ENCODE measurements around the gene SNX5.

Gene SNX5

DNA sequence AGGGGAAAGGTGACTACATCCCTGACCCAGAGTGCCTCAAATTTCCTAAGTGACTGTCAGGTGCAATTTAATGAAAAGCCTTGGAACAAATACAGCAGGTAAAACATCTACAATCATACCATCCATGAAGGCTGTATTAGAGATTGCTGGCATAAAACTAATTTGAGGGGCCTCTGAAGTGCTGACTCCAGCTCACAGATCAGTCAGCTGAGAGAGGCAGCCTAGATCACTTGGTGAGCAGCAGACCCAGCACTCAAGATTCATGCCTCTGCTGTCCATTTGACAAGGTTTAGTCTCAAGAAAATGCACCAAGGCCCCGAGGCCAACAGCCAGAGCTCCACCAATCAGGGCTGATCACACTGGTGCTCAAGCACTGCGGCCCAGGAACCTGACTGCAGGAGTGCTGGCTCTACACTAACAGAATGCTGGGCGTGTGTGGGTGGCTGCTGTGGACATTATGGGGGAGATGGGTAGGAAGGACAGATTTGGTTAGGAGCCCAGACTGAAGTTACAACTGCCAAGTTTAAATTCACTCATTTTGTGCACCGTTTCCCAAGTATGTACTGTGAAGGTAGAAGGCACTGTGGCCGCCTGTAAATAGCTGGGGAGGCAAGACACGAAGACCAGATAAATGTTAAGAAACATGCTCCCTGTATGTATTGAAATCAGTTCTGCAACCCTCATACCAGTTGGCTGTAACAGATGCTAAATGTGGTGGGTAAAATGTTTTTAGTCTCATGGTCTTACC, 28.2 kb downstream of the SNX5 start:
- DNase-seq (ENCODE audit: low read depth, low spot score) = no peak

DNA sequence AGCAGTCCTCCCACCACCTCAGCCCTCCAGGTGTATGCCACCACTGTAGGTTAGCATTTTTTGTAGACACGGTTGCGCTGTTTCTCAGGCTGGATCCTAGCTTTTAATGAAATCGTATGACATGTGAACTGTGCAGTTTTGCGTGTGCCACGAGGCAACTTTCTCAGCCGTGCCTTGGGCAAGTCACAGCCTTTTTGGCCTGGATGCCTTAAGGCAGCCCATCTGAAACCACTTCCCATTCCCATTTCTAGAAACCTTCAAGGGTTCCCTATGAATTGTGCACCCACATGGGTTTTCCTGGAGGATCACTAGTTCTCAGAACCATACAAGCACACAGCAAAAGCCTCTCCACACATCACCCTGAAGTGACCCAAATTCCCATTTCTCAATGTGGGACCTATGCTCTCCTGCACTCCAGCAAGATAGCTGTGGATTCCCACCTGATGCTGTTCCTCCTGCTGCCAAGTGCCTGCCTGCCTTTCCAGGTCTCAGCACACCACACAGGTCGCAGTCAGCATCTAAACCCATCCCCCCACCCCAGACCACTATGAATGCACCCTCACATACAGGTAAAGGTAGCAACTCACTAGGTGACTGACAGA, 28.9 kb downstream of the SNX5 start:
- DNase-seq (ENCODE audit: low read depth, low spot score) = no peak

DNA sequence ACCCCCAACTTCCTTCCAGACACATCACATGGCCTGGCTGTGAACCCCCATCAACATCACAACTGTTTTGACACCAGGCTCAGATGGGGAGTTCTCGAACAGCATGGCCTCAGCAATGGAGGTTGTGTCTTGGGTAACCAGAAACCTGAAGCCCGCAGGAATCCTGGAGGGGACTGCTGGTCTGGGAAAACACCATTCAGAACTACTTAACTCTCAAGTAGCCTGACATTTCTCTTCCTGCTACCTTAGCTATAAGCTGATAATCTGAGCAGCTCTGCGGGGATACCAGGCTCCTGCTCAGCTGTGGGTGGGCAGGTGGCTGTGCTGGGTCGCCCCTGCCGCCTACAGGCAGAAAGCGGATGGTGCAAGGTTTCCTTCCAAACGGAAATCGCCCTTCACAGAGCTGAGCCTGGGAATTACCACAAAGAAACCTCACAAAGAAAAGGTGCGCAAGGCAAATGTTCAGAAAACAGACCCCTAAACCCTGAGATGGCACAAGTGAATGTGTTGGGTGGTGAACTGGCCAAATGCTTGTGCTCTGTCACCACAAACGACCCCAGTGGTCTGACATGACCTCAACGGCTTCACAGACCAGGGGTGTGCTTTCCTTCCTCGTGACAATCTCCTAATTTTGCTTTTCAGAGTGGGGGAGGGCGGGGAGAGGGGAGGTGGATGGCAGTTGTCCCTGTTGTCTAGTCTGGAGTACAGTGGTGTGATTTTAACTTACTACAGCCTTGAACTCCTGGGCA, 29.5 kb downstream of the SNX5 start:
- peak; percentile 9 for DNase-seq (ENCODE audit: low read depth, low spot score)

DNA sequence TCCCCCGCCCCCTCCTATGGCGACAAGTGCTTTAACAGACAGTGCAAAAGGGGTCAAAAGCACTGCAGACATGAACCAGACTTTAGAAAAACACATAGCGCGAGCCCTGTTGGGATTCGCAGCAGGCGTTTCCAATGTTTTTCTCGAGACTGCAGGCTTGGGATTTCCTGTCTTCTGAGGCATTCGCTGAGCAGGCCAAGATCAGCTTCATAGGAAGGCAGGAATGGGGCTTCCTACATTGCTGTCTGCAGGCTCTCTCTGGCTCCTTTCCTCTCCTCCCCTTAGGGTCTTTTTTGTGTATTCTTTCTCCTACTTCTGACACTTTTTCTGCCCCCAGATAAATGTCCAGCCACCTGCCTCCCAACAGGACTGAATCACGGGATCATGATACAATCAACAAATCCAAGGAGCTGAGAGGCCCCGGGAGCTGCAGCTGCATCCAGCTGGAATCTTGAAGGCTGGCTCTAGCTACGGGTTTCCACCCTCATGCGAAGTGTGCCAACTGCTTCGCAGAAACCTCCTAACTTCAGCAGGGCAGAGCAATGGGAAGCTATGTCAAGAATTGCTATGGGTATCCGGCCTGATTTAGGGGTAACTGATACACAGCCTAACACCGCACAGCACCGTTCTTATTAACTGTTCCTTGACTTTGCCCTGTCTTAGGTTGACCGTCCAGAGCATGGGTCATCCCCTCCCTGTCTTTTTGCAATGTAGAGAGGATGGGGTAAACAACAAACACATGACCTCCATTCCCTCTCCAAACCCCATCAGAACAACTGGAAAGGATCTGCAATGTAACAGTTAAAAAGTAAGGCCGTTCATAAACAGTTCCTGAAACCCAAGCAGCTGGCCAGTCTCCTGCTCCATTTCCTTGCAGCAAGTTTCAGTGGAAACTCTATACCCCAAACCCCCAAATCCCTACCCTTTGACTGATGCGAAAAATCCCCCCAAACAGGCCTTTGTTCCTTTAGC, 31.5 kb downstream of the SNX5 start:
- no peak for DNase-seq (ENCODE audit: low read depth, low spot score)

GRCh38 chr20:17936286-17936760, 32.3 kb downstream of the SNX5 start:
- DNase-seq (ENCODE audit: low read depth, low spot score) = no peak

DNA sequence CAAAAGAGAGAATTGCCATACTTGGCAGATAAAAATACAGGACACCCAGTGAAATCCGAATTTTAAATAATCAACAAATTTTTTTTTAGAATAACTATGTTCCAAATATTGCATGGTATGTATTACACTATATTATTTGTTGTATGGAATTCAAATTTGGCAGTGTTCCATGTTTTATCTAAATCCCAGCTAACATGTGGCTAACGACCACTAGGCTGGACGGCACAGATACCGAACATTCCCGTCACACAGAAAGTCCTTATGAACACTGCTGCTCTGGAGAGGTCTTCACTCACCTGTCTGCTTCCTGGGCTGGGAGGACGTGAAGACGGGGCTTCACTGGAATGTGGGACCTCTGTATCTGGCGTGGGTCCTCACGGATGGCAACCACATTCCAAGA, 32.8 kb downstream of the SNX5 start:
- no peak for DNase-seq (ENCODE audit: low read depth, low spot score)

- DNase-seq (ENCODE audit: low read depth, low spot score) = no peak
Observed at GRCh38 chr20:17935186-17935585, 33.4 kb downstream of the SNX5 start.

DNA sequence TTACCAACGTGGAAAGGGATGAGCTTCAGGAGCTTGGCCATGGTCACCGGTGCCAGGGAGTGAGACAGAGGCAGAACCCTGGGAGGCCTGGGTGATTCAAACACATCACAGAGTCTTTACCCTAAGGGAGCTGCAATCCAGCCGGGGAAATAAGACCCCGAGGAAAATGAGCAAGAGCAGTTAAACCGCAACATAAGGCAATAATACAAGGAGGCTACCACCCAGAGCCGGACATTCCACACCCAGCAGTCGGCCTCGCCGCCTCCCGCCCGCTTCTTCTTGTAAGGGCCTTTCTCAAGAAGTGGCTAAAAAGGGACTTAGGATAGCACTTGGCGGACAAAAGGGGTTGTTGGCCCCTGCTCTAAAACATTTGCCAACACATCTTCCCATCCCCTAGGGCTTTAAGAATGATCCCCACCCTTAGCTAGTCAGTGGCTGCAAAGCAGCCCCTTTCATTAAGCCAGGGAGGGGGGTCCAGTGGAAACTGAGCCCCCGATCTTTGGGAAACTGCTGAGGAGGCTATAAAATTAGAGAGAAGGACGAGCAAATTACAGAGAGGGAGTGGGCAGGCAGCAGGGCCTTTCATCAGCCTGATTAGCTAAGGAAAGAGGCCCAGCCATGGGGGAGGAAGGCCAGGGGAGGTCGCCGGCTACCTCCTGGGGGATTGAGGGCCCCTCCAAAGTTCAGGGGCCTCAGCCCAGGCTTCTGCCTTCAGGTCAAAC, 34.3 kb downstream of the SNX5 start:
- no peak for DNase-seq (ENCODE audit: low read depth, low spot score)

- no peak for DNase-seq (ENCODE audit: low read depth, low spot score)
Observed at GRCh38 chr20:17933711-17934110, 34.9 kb downstream of the SNX5 start.

- no peak for DNase-seq (ENCODE audit: low read depth, low spot score)
Observed at GRCh38 chr20:17933121-17933520, 35.5 kb downstream of the SNX5 start.

GRCh38 chr20:17932396-17932795, 36.2 kb downstream of the SNX5 start:
- no peak for DNase-seq (ENCODE audit: low read depth, low spot score)

DNA sequence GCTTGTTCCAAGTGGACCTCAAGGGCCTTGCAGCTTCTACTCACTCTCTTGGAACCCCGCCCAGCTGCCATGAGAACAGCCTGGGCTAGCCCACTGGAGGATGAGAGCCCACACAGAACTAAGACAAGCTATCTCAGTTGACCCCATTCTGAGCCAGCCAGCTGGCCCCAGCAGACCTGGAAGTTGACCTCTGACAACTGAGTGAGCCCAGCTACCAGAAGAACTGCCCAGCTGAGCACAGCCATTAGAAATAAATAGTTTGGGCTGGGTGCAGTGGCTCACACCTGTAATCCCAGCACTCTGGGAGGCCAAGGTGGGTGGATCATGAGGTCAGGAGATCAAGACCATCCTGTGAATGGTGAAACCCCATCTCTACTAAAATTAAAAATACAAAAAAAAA, 37.1 kb downstream of the SNX5 start:
- no peak for DNase-seq (ENCODE audit: low read depth, low spot score)

DNA sequence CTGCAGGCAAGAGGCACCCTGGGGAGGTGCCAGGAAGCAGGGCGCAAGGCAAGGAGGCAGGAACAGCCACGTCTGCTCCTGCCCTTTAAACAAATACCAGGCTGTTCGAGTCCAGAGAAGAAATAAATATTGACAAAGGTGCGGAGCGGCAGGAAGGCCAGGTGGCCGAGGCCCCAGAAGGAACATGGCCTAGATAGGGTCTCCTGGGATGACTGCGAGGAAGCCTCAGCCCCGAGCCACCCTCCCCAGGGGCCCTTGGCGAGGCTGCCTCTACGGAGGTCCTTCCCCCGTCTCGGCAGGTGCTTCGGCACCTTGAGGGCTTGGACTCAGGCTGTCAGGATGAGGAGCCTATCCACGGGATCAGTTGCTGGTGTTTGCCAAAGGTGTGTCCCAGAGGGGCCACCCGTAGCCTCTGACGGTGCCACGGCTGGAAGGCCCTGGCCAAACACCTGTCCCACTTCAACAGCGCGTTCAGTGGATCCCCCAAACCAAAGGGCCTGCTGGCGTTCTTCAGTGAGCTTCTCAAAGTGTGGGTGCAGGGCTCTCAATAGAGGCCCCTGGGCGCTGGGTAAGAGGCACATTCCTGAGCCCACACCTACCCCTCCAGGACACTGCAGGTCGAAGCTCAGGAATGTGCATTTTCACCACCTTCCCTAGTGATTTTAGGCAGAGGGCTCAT, 39.8 kb downstream of the SNX5 start:
- DNase-seq (ENCODE audit: low read depth, low spot score) = no peak

- no peak for DNase-seq (ENCODE audit: low read depth, low spot score)
Observed at GRCh38 chr20:17928211-17928611, 40.4 kb downstream of the SNX5 start.

GRCh38 chr20:17925940-17926300, 42.7 kb downstream of the SNX5 start:
- DNase-seq (ENCODE audit: low read depth, low spot score) = no peak

DNA sequence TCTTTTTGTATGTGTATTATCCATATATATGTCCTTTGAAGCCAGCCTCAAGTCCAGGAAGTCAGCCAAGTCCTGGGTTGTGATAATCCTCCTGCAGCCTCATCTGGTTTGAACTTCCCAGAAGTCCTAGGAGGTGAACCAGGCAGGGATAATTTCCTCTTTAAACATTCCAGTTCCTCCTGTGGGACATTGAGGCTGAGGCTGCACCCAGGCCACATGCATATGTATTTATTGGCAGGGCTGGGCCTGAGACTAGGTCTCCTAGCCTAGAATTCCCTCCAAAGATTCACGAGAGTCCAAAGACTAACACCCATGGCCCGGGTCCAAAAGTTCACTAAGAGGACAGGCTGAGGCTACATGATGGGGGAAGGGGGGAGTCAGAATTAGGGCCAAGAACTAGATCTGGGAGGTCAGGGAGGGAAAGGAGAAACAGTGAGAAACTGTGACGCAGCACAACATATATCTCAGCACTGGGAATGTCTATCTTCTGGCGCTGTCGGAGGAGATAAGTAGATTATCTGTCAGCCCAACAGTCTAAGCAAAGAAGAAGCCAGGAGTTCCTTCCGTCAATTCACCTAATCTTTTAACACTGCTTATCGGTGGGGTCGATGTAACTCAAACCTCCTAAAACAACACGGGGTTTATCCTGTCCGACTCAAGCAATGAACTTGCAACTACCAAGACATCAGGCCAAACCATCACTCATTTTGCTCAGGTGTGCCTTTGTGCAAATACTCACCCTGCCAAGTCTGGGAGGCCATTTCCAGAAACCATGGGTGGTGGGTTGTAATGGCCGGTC, 43.3 kb downstream of the SNX5 start:
- no peak for DNase-seq (ENCODE audit: low read depth, low spot score)

- DNase-seq (ENCODE audit: low read depth, low spot score) = no peak
Observed at GRCh38 chr20:17921774-17922173, 46.8 kb downstream of the SNX5 start.

DNA sequence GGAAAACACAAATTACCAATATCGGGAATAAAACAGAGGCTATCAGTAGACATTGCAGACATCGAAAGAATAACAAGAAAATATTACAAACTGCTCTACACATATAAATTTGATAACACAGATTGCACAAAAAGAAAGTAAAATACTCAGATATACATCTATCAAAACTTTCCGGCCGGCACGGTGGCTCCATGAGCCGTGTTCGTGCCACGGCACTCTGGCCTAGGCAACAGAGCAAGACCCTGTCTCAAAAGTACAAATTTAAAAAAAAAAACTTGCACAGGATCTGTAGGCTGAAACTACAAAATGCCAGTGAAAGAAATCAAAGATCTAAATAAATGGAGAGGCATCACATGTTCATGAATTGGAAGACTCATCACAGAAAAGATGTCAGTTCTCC, 49.4 kb downstream of the SNX5 start:
- no peak for DNase-seq (ENCODE audit: low read depth, low spot score)

GRCh38 chr20:17917832-17918618, 50.6 kb downstream of the SNX5 start:
- no peak for DNase-seq (ENCODE audit: low read depth, low spot score)

All from activated CD4-positive, CD25-positive, alpha-beta regulatory T cell treated with anti-CD3 and anti-CD28 coated beads, Interleukin-2, amount 50 U/mL, for 16 hours (primary cell).